Testis (tissue), 3 donors: Measurements from ENCODE around the gene TLN1. TPM values are rescaled to one million over a fixed set of nuclear protein-coding genes. Genes with fewer than 3 reads are reported as not detected.

Experiments
- DNase-seq: peaks from one replicate; pipeline ENCODE4 v3.0.0-alpha.2; 2019
- H3K27ac ChIP-seq, 2 donors: fragments of 200-600 bp; sonication (generic); one replicate each; pipeline ENCODE4 v1.5.1; 2019
- H3K27me3 ChIP-seq: fragments of 200-600 bp; sonication (generic); one replicate; pipeline ENCODE4 v1.5.1; 2019
- H3K36me3 ChIP-seq: fragments of 200-600 bp; sonication (generic); one replicate; pipeline ENCODE4 v1.5.1; 2017; ENCODE audit warnings: low read depth; ENCODE audit errors: missing control alignments
- H3K4me1 ChIP-seq: fragments of 200-600 bp; sonication (generic); one replicate; pipeline ENCODE4 v1.5.1; 2019
- H3K4me3 ChIP-seq, 2 donors: fragments of 200-600 bp; sonication (generic); one replicate each; pipeline ENCODE4 v1.5.1; 2017 to 2019
- H3K9me3 ChIP-seq: fragments of 200-600 bp; sonication (generic); one replicate; pipeline ENCODE4 v1.5.1; 2017
- POLR2A ChIP-seq: fragments of 450-650 bp; IDR thresholded peaks from one replicate; pipeline ENCODE4 v1.6.1; 2017; ENCODE audit warnings: antibody characterized with exemption, mild to moderate bottlenecking, moderate library complexity
- WGBS, 2 donors: methylation state at CpG; one replicate each; pipeline ENCODE4 v1.1.5; 2018; 5-methylcytosine and 5-hydroxymethylcytosine counted together
- intact Hi-C: fragments of 100-400 bp; cut with DNase I; formaldehyde crosslinking; loops from one replicate; pipeline ENCODE4 v1.15.1; 2023; ENCODE audit warnings: low total_unique reads
- polyA plus RNA-seq: library from polyadenylated mRNA; stranded (reverse); fragments of 350-450 nt; fragmentation: Illumina TruSeq; extraction: RNeasy Lipid Tissue Mini Kit (QIAGEN cat#74804); gene quantifications from one replicate; pipeline ENCODE4 v1.2.3, GENCODE V29; 2014; ENCODE audit warnings: low read depth, low replicate concordance; ENCODE audit not compliant: insufficient read depth
- total RNA-seq, 2 donors: library from RNA; depleted of rRNA; stranded (reverse); fragments of >200 nt; gene quantifications; one replicate each; pipeline ENCODE4 v1.2.3, GENCODE V29; 2016
- TF ChIP-seq, protein P1 (sequence below), 3 experiments: fragments of 450-650 bp in 2 of 3; fragments of 200-600 bp in 1 of 3; sonication (generic) in 1 of 3; IDR thresholded peaks; one replicate each; pipeline ENCODE4 v1.5.1; 2016 to 2019; ENCODE audit warnings: antibody characterized with exemption in 3 of 3, mild to moderate bottlenecking in 2 of 3, moderate library complexity in 1 of 3

TLN1 gene
- total and polyA plus RNA-seq, 3 donors from 2014 or later, result 134 to 201 (median 171) TPM

DNA sequence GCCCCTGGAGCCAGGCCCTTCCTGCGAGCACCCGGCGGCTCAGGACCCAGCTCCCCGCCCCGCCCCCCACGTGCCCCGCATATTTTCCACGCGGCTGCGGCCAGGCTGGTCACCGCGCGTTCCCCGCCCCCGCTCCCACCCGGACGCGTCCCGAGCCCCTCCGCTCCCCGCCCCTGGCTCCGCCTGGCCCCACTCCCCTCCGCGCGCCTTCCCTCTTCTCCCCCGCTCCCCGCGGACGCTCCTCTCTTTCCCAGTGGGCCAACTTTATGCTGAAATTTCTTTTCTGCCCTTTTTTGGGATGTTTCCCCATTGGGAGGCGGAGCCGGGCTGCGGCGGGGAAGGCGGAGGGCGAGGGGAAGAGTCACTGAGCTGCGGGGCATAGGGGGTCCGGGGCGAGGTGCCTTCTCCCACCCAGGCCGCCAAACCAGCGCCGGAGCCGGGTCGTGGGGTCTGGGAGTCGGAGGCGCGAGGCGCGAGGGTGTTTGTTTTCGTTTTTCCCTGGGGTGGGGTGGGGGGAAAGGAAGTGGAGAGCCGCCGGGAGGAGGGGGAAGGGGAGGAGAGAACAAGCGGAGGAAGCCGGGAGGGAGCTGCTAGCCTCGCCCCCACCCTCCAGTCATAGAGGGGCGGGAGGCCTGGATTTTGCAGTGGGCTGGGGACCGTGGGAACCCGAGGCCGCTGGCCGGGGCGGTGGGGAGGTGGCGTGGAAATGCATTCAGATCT lies 41.2 kb downstream of the TLN1 start:
- H3K4me3 ChIP-seq, result peak overlapping the region; percentile 64 to 77
- H3K36me3 ChIP-seq, result no peaks in the 10 kb centered on the region
- peaks cover 15% of the 10 kb centered on the region for H3K4me1 ChIP-seq
- H3K27ac ChIP-seq, result peak overlapping the region; percentile 83 to 93
- intact Hi-C loops, result no loop called here
- WGBS, 2 donors, result 0 to 1% methylated on average over 36 to 60 of the region's 61 CpGs
- H3K9me3 ChIP-seq, result no peaks in the 10 kb centered on the region
- H3K27me3 ChIP-seq, result no peaks in the 10 kb centered on the region
- peak; percentile 80 for DNase-seq
- TF ChIP-seq, protein P1, sequence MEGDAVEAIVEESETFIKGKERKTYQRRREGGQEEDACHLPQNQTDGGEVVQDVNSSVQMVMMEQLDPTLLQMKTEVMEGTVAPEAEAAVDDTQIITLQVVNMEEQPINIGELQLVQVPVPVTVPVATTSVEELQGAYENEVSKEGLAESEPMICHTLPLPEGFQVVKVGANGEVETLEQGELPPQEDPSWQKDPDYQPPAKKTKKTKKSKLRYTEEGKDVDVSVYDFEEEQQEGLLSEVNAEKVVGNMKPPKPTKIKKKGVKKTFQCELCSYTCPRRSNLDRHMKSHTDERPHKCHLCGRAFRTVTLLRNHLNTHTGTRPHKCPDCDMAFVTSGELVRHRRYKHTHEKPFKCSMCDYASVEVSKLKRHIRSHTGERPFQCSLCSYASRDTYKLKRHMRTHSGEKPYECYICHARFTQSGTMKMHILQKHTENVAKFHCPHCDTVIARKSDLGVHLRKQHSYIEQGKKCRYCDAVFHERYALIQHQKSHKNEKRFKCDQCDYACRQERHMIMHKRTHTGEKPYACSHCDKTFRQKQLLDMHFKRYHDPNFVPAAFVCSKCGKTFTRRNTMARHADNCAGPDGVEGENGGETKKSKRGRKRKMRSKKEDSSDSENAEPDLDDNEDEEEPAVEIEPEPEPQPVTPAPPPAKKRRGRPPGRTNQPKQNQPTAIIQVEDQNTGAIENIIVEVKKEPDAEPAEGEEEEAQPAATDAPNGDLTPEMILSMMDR (IDR thresholded peaks at IDR 0.05), result no peak
- TF ChIP-seq POLR2A, result peak; percentile 43

- Histone ChIP-seq H3K4me3 (peak overlapping the region; percentile 64 to 77), H3K27me3 (no peaks in the 10 kb centered on the region), H3K36me3 (no peaks in the 10 kb centered on the region), H3K4me1 (peaks cover 19% of the 10 kb centered on the region), H3K27ac (peak overlapping the region; percentile 83 to 93), H3K9me3 (no peaks in the 10 kb centered on the region)
- TF ChIP-seq, protein P1 (IDR thresholded peaks at IDR 0.05), result no peak
- no peak for TF ChIP-seq POLR2A
- whole genome bisulfite sequencing, 2 donors, result 0% methylated on average over 2 to 21 of the region's 21 CpGs
- DNase-seq, result no peak
- intact Hi-C loops, result no loop called here
Measured at GRCh38 chr9:35690294-35690613, 41.7 kb downstream of the TLN1 start.

- no peaks in the 10 kb centered on the region for H3K9me3 ChIP-seq
- peak within 1 kb of the TSS; percentile 83 to 93 for H3K27ac ChIP-seq
- peaks cover 20% of the 10 kb centered on the region for H3K4me1 ChIP-seq
- peak within 1 kb of the TSS; percentile 64 to 77 for H3K4me3 ChIP-seq
- DNase-seq, result peak; percentile 58
- 8 to 15% methylated on average over 22 to 56 of the region's 61 CpGs for WGBS, 2 donors
- H3K36me3 ChIP-seq, result no peaks in the 10 kb centered on the region
- TF ChIP-seq, protein P1 (IDR thresholded peaks at IDR 0.05), result no peak
- TF ChIP-seq POLR2A, result no peak
- no peaks in the 10 kb centered on the region for H3K27me3 ChIP-seq
- intact Hi-C loops, result no loop called here
Measured at GRCh38 chr9:35689542-35690293, 42.3 kb downstream of the TLN1 start, which contains the start of gene TPM2. TSS of gene TPM2 (minus strand) at chr9:35689925. CDS start at chr9:35689817, 108 bp downstream.

- DNase-seq, result no peak
- intact Hi-C loops, result no loop called here
- Histone ChIP-seq H3K27me3 (no peaks in the 10 kb centered on the region), H3K4me3 (peak overlapping the region; percentile 64 to 77), H3K36me3 (no peaks in the 10 kb centered on the region), H3K27ac (peak overlapping the region; percentile 83 to 93), H3K4me1 (peaks cover 17% of the 10 kb centered on the region), H3K9me3 (no peaks in the 10 kb centered on the region)
- TF ChIP-seq, protein P1 (IDR thresholded peaks at IDR 0.05), result no peak
- TF ChIP-seq POLR2A, result no peak
- WGBS, 2 donors, result 21 to 36% methylated on average over 11 to 12 of the region's 12 CpGs
Measured at GRCh38 chr9:35688558-35689541, 43.1 kb downstream of the TLN1 start.
